HCT116 (cell line): Measurements from ENCODE around the gene ZNF606. TPM values are rescaled to one million over a fixed set of nuclear protein-coding genes. Genes with fewer than 3 reads are reported as not detected.

Experiments used
- ATAC-seq: fragments of 200-7000 bp; cut with Tn5 transposase; 2 replicates; pipeline ENCODE4 v1.9.1; 2020; ENCODE audit warnings: mild to moderate bottlenecking, moderate library complexity
- BruUV-seq: library from RNA; stranded (reverse); fragments of 400-500 nt; replicated peaks from 2 replicates; lab custom pipeline; 2021; lab: Mats Ljungman, UMichigan
- CTCF ChIA-PET: fragments of 300-600 bp; sonication (Branson Sonifier 250); formaldehyde crosslinking; loops from one replicate; lab custom pipeline; 2021; ENCODE audit warnings: antibody characterized with exemption; lab: Charles Lee
- POLR2A ChIA-PET: fragments of 300-600, 350-600 bp; sonication (Branson Sonifier 250); formaldehyde crosslinking; loops from one replicate; lab custom pipeline; 2021; ENCODE audit warnings: antibody characterized with exemption; lab: Charles Lee
- RAD21 ChIA-PET, 2 experiments: fragments of 300-600 bp; sonication (Branson Sonifier 250); formaldehyde crosslinking; loops; one replicate each; lab custom pipeline; 2023; ENCODE audit warnings: low total read pairs in 2 of 2; ENCODE audit not compliant: uncharacterized antibody in 2 of 2, unreplicated experiment in 2 of 2, low non-redundant PET in 1 of 2; lab: Charles Lee
- DNase-seq: peaks from one replicate; pipeline ENCODE4 v3.0.0-alpha.2; 2010; ENCODE audit warnings: low read depth, low spot score
- H2AFZ ChIP-seq: fragments of 200-600 bp; shearing (Covaris generic), sonication (generic); 2 replicates; pipeline ENCODE4 v1.6.1; 2017; ENCODE audit warnings: low read depth, mixed run types, mixed read lengths, antibody characterized with exemption, low read length; ENCODE audit not compliant: poor library complexity, severe bottlenecking
- H3K27ac ChIP-seq: 2 replicates; pipeline ENCODE4 v1.5.1; 2012; ENCODE audit warnings: low read depth, low read length
- H3K27me3 ChIP-seq: fragments of 200-600 bp; sonication (generic); 2 replicates; pipeline ENCODE4 v1.6.1; 2016; ENCODE audit warnings: mixed run types, low read length, mixed read lengths; ENCODE audit not compliant: insufficient read depth
- H3K36me3 ChIP-seq, 2 experiments: fragments of 200-500 bp in 1 of 2; fragments of 200-600 bp in 1 of 2; sonication (Bioruptor generic) in 1 of 2; sonication (generic) in 1 of 2; 2 replicates each; pipeline versions ENCODE4 v1.5.1 to v1.6.1; 2014 to 2016; ENCODE audit warnings: low read length in 2 of 2, inconsistent platforms in 1 of 2, mixed read lengths in 1 of 2, mixed run types in 1 of 2; ENCODE audit not compliant: insufficient read depth in 2 of 2, control insufficient read depth in 1 of 2
- H3K4me1 ChIP-seq, 2 experiments: fragments of 200-600 bp in 1 of 2; sonication (generic) in 1 of 2; 2 replicates each; pipeline versions ENCODE4 v1.5.1 to v1.6.1; 2012 to 2017; ENCODE audit warnings: low read length in 2 of 2, inconsistent platforms in 1 of 2, mild to moderate bottlenecking in 1 of 2, mixed read lengths in 1 of 2, mixed run types in 1 of 2, moderate library complexity in 1 of 2; ENCODE audit not compliant: insufficient read depth in 2 of 2, control insufficient read depth in 1 of 2
- H3K4me2 ChIP-seq: fragments of 200-600 bp; sonication (generic); 2 replicates; pipeline ENCODE4 v1.6.1; 2017; ENCODE audit warnings: mixed run types, low read length, mixed read lengths
- H3K4me3 ChIP-seq, 2 experiments: fragments of 200-600 bp in 1 of 2; sonication (generic) in 1 of 2; replicated peaks in 1 of 2; 2 replicates each; pipeline ENCODE4 v1.5.1; 2011 to 2016; ENCODE audit warnings: low read length in 2 of 2, control low read depth in 1 of 2, low read depth in 1 of 2, mild to moderate bottlenecking in 1 of 2, mixed read lengths in 1 of 2, mixed run types in 1 of 2
- H3K79me2 ChIP-seq: fragments of 200-600 bp; sonication (generic); 2 replicates; pipeline ENCODE4 v1.6.1; 2017; ENCODE audit warnings: mild to moderate bottlenecking, mixed run types, low read length, moderate library complexity, mixed read lengths; ENCODE audit not compliant: insufficient read depth
- H3K9ac ChIP-seq: fragments of 200-600 bp; sonication (generic); 2 replicates; pipeline ENCODE4 v1.6.1; 2016; ENCODE audit warnings: low read length, mixed read lengths
- H3K9me2 ChIP-seq: fragments of 200-600 bp; sonication (generic), shearing (Covaris generic); 2 replicates; pipeline ENCODE4 v1.6.1; 2017; ENCODE audit warnings: mixed run types, mild to moderate bottlenecking, moderate library complexity; ENCODE audit not compliant: insufficient read depth
- H3K9me3 ChIP-seq, 2 experiments: fragments of 200-500 bp in 1 of 2; fragments of 200-600 bp in 1 of 2; sonication (Bioruptor generic) in 1 of 2; sonication (generic) in 1 of 2; 2 replicates each; pipeline ENCODE4 v1.6.1; 2014 to 2017; ENCODE audit warnings: low read length in 2 of 2, mixed read lengths in 2 of 2, inconsistent platforms in 1 of 2, low read depth in 1 of 2, mild to moderate bottlenecking in 1 of 2, mixed run types in 1 of 2, moderate library complexity in 1 of 2; ENCODE audit not compliant: control insufficient read depth in 1 of 2, insufficient read depth in 1 of 2
- H4K20me1 ChIP-seq: fragments of 200-600 bp; sonication (generic), shearing (Covaris generic); 2 replicates; pipeline ENCODE4 v1.6.1; 2017; ENCODE audit warnings: mixed run types, mild to moderate bottlenecking, moderate library complexity; ENCODE audit not compliant: insufficient read depth
- EZH2phosphoT487 ChIP-seq: fragments of 200-600 bp; IDR thresholded peaks from 2 replicates; pipeline ENCODE4 v1.6.1; 2018; ENCODE audit warnings: antibody characterized with exemption, borderline replicate concordance
- FOSL1 ChIP-seq: IDR thresholded peaks from 2 replicates; pipeline ENCODE4 v1.6.1; 2012; ENCODE audit warnings: low read depth
- POLR2A ChIP-seq: IDR thresholded peaks from 2 replicates; pipeline ENCODE4 v1.7.0; 2011; ENCODE audit warnings: borderline replicate concordance; ENCODE audit not compliant: insufficient read depth, insufficient read length; ENCODE audit errors: extremely low read depth
- RAD21 ChIP-seq: IDR thresholded peaks from 2 replicates; pipeline ENCODE4 v1.6.1; 2012; ENCODE audit warnings: low read depth, mild to moderate bottlenecking
- REST ChIP-seq: IDR thresholded peaks from 2 replicates; pipeline ENCODE4 v1.6.1; 2012; ENCODE audit warnings: low read depth
- TCF7L2 ChIP-seq: IDR thresholded peaks from 2 replicates; pipeline ENCODE4 v1.7.0; 2011; ENCODE audit warnings: borderline replicate concordance, inconsistent platforms; ENCODE audit not compliant: insufficient read depth, insufficient read length; ENCODE audit errors: extremely low read depth
- YY1 ChIP-seq: IDR thresholded peaks from 2 replicates; pipeline ENCODE4 v1.6.1; 2011; ENCODE audit warnings: low read length, low read depth, moderate library complexity, mild to moderate bottlenecking; ENCODE audit not compliant: insufficient replicate concordance; ENCODE audit errors: extremely low read depth
- ZNF274 ChIP-seq: fragments of 200-500 bp; sonication (Bioruptor generic); IDR thresholded peaks from 2 replicates; pipeline ENCODE4 v1.6.1; 2014; ENCODE audit warnings: mild to moderate bottlenecking, low read depth, low read length, inconsistent platforms
- intact Hi-C: fragments of 100-400 bp; cut with micrococcal nuclease; formaldehyde crosslinking; loops from 2 replicates; pipeline ENCODE4 v1.10.0; 2022
- total RNA-seq: library from RNA; stranded (reverse); gene quantifications from one replicate; pipeline ENCODE4 v1.2.1, GENCODE V29; 2021; ENCODE audit not compliant: unreplicated experiment
- TF ChIP-seq, protein P1 (sequence below): IDR thresholded peaks from 2 replicates; pipeline ENCODE4 v1.6.1; 2011; ENCODE audit warnings: mild to moderate bottlenecking, low read length, moderate library complexity; ENCODE audit not compliant: insufficient replicate concordance; ENCODE audit errors: extremely low read depth
- TF ChIP-seq, protein P2 (sequence below): IDR thresholded peaks from 2 replicates; pipeline ENCODE4 v1.6.1; 2012
- TF ChIP-seq, protein P3 (sequence below), 3 experiments: fragments of 200-600 bp in 1 of 3; sonication (generic) in 1 of 3; IDR thresholded peaks in 2 of 3; conservative IDR thresholded peaks in 1 of 3; 2 replicates each; pipeline ENCODE4 v1.5.1; 2012 to 2017; ENCODE audit warnings: low read depth in 2 of 3, low read length in 2 of 3, antibody characterized with exemption in 1 of 3, borderline replicate concordance in 1 of 3, control low read depth in 1 of 3, mild to moderate bottlenecking in 1 of 3, mixed read lengths in 1 of 3, mixed run types in 1 of 3, moderate library complexity in 1 of 3; ENCODE audit not compliant: insufficient read depth in 1 of 3

Gene ZNF606
- total RNA-seq, 1 experiment from 2014 or later = 0.05 TPM

- intact Hi-C loops = no loop called here
- ChIA-PET POLR2A (no interaction called here), CTCF (no interaction called here), RAD21 (no interaction called here)
- Histone ChIP-seq H3K27me3 (no peaks in the 10 kb centered on the region), H3K4me1 (no peaks in the 10 kb centered on the region), H4K20me1 (no peaks in the 10 kb centered on the region), H3K79me2 (no peaks in the 10 kb centered on the region), H3K9ac (no peak overlapping the region), H3K4me2 (no peak overlapping the region), H3K27ac (no peak overlapping the region), H3K4me3 (no peak overlapping the region), H2AFZ (no peak overlapping the region), H3K9me3 (peaks cover 7 to 8% of the 10 kb centered on the region in 2 experiments; a peak in 2 of 4 replicates), H3K9me2 (no peaks in the 10 kb centered on the region), H3K36me3 (no peaks in the 10 kb centered on the region)
- no peak for DNase-seq
- BruUV-seq = no TSS peak
- ATAC-seq = no peak
- TF ChIP-seq, protein P1, sequence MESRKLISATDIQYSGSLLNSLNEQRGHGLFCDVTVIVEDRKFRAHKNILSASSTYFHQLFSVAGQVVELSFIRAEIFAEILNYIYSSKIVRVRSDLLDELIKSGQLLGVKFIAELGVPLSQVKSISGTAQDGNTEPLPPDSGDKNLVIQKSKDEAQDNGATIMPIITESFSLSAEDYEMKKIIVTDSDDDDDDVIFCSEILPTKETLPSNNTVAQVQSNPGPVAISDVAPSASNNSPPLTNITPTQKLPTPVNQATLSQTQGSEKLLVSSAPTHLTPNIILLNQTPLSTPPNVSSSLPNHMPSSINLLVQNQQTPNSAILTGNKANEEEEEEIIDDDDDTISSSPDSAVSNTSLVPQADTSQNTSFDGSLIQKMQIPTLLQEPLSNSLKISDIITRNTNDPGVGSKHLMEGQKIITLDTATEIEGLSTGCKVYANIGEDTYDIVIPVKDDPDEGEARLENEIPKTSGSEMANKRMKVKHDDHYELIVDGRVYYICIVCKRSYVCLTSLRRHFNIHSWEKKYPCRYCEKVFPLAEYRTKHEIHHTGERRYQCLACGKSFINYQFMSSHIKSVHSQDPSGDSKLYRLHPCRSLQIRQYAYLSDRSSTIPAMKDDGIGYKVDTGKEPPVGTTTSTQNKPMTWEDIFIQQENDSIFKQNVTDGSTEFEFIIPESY = no peak
These were observed 40.8 kb downstream of the ZNF606 start for GRCh38 chr19:57961785-57962184.

DNA sequence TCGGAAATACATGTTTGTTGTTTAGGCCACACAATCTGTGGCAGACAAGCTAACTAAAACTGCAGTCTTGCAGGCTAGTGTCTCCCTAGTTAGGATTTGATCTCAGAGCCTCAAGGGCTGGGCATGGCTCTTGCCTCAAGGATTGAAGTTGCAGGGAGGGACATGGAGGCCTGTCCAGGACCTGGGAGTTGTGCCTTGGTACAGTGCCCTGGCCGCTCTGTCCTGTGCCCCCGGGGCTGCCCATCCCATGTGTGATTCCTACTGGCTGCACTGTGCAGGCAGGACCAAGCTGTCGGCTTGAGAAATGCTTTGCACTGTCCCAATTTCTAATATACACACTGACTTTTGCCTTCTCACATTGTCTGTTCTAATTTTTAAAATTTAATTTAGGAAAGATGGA, 47.6 kb downstream of the ZNF606 start:
- ChIA-PET CTCF (no interaction called here), RAD21 (no interaction called here), POLR2A (no interaction called here)
- Histone ChIP-seq H3K27me3 (no peaks in the 10 kb centered on the region), H3K36me3 (no peaks in the 10 kb centered on the region), H4K20me1 (no peaks in the 10 kb centered on the region), H2AFZ (no peak overlapping the region), H3K27ac (no peak overlapping the region), H3K9me2 (no peaks in the 10 kb centered on the region), H3K79me2 (no peaks in the 10 kb centered on the region), H3K4me1 (no peaks in the 10 kb centered on the region), H3K9ac (no peak overlapping the region), H3K4me3 (no peak overlapping the region), H3K4me2 (no peak overlapping the region), H3K9me3 (peaks cover 0 to 20% of the 10 kb centered on the region in 2 experiments; a peak in 2 of 4 replicates)
- BruUV-seq = no TSS peak
- intact Hi-C loops = no loop called here
- DNase-seq (no peak), ATAC-seq (no peak)
- TF ChIP-seq POLR2A (no peak), FOSL1 (no peak), TCF7L2 (no peak), YY1 (no peak), RAD21 (no peak), REST (no peak), ZNF274 (no peak), EZH2phosphoT487 (no peak)
- TF ChIP-seq, protein P2, sequence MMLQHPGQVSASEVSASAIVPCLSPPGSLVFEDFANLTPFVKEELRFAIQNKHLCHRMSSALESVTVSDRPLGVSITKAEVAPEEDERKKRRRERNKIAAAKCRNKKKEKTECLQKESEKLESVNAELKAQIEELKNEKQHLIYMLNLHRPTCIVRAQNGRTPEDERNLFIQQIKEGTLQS = no peak
- TF ChIP-seq, protein P3, sequence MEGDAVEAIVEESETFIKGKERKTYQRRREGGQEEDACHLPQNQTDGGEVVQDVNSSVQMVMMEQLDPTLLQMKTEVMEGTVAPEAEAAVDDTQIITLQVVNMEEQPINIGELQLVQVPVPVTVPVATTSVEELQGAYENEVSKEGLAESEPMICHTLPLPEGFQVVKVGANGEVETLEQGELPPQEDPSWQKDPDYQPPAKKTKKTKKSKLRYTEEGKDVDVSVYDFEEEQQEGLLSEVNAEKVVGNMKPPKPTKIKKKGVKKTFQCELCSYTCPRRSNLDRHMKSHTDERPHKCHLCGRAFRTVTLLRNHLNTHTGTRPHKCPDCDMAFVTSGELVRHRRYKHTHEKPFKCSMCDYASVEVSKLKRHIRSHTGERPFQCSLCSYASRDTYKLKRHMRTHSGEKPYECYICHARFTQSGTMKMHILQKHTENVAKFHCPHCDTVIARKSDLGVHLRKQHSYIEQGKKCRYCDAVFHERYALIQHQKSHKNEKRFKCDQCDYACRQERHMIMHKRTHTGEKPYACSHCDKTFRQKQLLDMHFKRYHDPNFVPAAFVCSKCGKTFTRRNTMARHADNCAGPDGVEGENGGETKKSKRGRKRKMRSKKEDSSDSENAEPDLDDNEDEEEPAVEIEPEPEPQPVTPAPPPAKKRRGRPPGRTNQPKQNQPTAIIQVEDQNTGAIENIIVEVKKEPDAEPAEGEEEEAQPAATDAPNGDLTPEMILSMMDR (IDR thresholded peaks at IDR 0.05 in 2 of 3, conservative IDR thresholded peaks at IDR 0.05 in 1 of 3; ENCODE audit: borderline replicate concordance in 1 of 3, insufficient read depth in 1 of 3, low read depth in 2 of 3, low read length in 2 of 3) = no peak
